OCI-LY3 (cell line): Measurements from ENCODE around the gene LHPP.

Experiments used
- H2AFZ ChIP-seq: fragments of 200-600, 300-600 bp; shearing (Covaris generic); 2 replicates; pipeline ENCODE4 v1.6.0; 2014; ENCODE audit warnings: antibody characterized with exemption, low read depth, low read length
- H3K27ac ChIP-seq: fragments of 200-600, 300-600 bp; sonication (generic); 2 replicates; pipeline ENCODE4 v1.5.1; 2014; ENCODE audit warnings: mild to moderate bottlenecking, low read length, moderate library complexity, mixed read lengths
- H3K27me3 ChIP-seq: fragments of 200-600, 300-600 bp; sonication (generic); 2 replicates; pipeline ENCODE4 v1.6.1; 2014; ENCODE audit warnings: low read depth, low read length, mixed read lengths
- H3K36me3 ChIP-seq: fragments of 200-600, 300-600 bp; sonication (generic); replicated peaks from 2 replicates; pipeline ENCODE3; 2014; ENCODE audit warnings: low read depth, low read length, mixed read lengths
- H3K4me1 ChIP-seq: fragments of 300-600, 200-600 bp; sonication (generic); 2 replicates; pipeline ENCODE4 v1.6.1; 2014; ENCODE audit warnings: low read length, mixed read lengths
- H3K4me2 ChIP-seq: fragments of 200-600, 300-600 bp; sonication (generic); 2 replicates; pipeline ENCODE4 v1.6.1; 2014; ENCODE audit warnings: low read length, mixed read lengths
- H3K4me3 ChIP-seq: fragments of 300-600, 200-600 bp; sonication (generic); 2 replicates; pipeline ENCODE4 v1.5.1; 2014; ENCODE audit warnings: antibody characterized with exemption, mild to moderate bottlenecking, low read length, moderate library complexity
- H3K79me2 ChIP-seq: fragments of 300-600, 200-600 bp; shearing (Covaris generic); 2 replicates; pipeline ENCODE4 v1.6.1; 2014; ENCODE audit warnings: mild to moderate bottlenecking, low read length, mixed read lengths
- H3K9ac ChIP-seq: fragments of 300-600, 200-600 bp; shearing (Covaris generic); 2 replicates; pipeline ENCODE4 v1.6.0; 2014; ENCODE audit warnings: mild to moderate bottlenecking, low read length, moderate library complexity
- H3K9me3 ChIP-seq: fragments of 200-600, 300-600 bp; shearing (Covaris generic); 2 replicates; pipeline ENCODE4 v1.6.1; 2014; ENCODE audit warnings: low read length, mixed read lengths; ENCODE audit not compliant: insufficient read depth
- H4K20me1 ChIP-seq: fragments of 200-600, 300-600 bp; sonication (generic); 2 replicates; pipeline ENCODE4 v1.6.1; 2016; ENCODE audit warnings: low read length, mixed read lengths; ENCODE audit not compliant: insufficient read depth
- EZH2phosphoT487 ChIP-seq: fragments of 200-600 bp; shearing (Covaris generic); IDR thresholded peaks from 2 replicates; pipeline ENCODE4 v1.6.1; 2018; ENCODE audit warnings: antibody characterized with exemption, mixed run types, low read depth
- TF ChIP-seq, protein P1 (sequence below): fragments of 200-600, 300-600 bp; sonication (generic); IDR thresholded peaks from 2 replicates; pipeline ENCODE4 v1.5.1; 2014; ENCODE audit warnings: antibody characterized with exemption, low read length, low read depth

LHPP gene

DNA sequence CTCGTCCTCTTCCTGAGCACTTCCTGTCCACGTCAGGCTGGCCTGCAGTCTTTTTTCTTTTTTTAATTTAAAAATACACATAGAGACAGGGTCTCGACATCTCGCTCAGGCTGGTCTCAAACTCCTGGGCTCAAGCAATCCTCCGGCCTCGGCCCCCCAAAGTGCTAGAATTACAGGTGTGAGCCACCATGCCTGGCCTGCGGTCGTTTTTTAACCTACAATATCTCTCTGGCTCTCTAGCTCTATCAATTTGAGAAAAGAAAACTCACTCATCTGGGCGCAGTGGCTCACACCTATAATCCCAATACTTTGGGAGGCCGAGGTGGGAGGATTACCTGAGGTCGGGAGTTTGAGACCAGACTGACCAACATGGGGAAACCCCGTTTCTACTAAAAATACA, 38.9 kb upstream of the LHPP start:
- TF ChIP-seq, protein P1, sequence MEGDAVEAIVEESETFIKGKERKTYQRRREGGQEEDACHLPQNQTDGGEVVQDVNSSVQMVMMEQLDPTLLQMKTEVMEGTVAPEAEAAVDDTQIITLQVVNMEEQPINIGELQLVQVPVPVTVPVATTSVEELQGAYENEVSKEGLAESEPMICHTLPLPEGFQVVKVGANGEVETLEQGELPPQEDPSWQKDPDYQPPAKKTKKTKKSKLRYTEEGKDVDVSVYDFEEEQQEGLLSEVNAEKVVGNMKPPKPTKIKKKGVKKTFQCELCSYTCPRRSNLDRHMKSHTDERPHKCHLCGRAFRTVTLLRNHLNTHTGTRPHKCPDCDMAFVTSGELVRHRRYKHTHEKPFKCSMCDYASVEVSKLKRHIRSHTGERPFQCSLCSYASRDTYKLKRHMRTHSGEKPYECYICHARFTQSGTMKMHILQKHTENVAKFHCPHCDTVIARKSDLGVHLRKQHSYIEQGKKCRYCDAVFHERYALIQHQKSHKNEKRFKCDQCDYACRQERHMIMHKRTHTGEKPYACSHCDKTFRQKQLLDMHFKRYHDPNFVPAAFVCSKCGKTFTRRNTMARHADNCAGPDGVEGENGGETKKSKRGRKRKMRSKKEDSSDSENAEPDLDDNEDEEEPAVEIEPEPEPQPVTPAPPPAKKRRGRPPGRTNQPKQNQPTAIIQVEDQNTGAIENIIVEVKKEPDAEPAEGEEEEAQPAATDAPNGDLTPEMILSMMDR = no peak
- no peak for TF ChIP-seq EZH2phosphoT487
- H2AFZ ChIP-seq = no peak overlapping the region

DNA sequence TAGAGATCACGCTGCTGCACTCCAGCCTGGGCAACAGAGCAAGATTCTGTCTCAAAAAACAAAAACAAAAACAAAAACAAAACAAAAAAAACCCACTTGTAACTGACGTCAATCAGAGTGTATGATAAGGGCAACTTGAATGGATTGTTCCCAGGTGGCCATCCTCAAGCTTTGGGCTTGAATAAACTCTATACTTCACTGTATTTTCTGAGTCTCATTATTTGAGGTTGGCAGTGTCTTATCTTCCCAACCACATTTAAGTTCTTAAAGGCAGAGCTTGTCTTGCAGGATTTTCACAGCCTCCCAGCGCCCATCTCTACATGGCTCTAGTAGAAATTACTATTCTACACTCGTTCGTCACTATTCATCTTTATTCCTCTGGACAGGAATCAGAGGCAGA, 37.8 kb upstream of the LHPP start:
- H4K20me1 ChIP-seq = no peaks in the 10 kb centered on the region
- no peak overlapping the region for H3K27ac ChIP-seq
- H3K36me3 ChIP-seq = no peaks in the 10 kb centered on the region
- no peak for TF ChIP-seq EZH2phosphoT487
- TF ChIP-seq, protein P1 = no peak
- H3K4me1 ChIP-seq = peaks cover 4% of the 10 kb centered on the region
- H3K9ac ChIP-seq = no peak overlapping the region
- H3K79me2 ChIP-seq = no peaks in the 10 kb centered on the region
- no peak overlapping the region for H2AFZ ChIP-seq
- no peak overlapping the region for H3K4me2 ChIP-seq
- no peaks in the 10 kb centered on the region for H3K9me3 ChIP-seq
- no peak overlapping the region for H3K4me3 ChIP-seq
- peaks cover 18% of the 10 kb centered on the region for H3K27me3 ChIP-seq

More for the DNA sequence above, 38.9 kb upstream of the LHPP start:
- H3K9ac ChIP-seq = no peak overlapping the region
- no peaks in the 10 kb centered on the region for H3K79me2 ChIP-seq
- H3K36me3 ChIP-seq = no peaks in the 10 kb centered on the region
- H3K27ac ChIP-seq = no peak overlapping the region
- H3K4me2 ChIP-seq = no peak overlapping the region
- no peaks in the 10 kb centered on the region for H3K9me3 ChIP-seq
- H3K4me3 ChIP-seq = no peak overlapping the region
- no peaks in the 10 kb centered on the region for H4K20me1 ChIP-seq
- peaks cover 14% of the 10 kb centered on the region for H3K27me3 ChIP-seq
- H3K4me1 ChIP-seq = peaks cover 4% of the 10 kb centered on the region

- no peak overlapping the region for H3K9ac ChIP-seq
- H3K9me3 ChIP-seq = no peaks in the 10 kb centered on the region
- no peaks in the 10 kb centered on the region for H3K4me1 ChIP-seq
- H3K4me3 ChIP-seq = no peak overlapping the region
- TF ChIP-seq, protein P1 = no peak
- no peak for TF ChIP-seq EZH2phosphoT487
- H3K36me3 ChIP-seq = no peaks in the 10 kb centered on the region
- no peak overlapping the region for H3K4me2 ChIP-seq
- no peaks in the 10 kb centered on the region for H3K79me2 ChIP-seq
- H3K27ac ChIP-seq = no peak overlapping the region
- no peak overlapping the region for H2AFZ ChIP-seq
- peaks cover 18% of the 10 kb centered on the region for H3K27me3 ChIP-seq
- no peaks in the 10 kb centered on the region for H4K20me1 ChIP-seq
Measured at GRCh38 chr10:124425227-124425962, 36.2 kb upstream of the LHPP start.

DNA sequence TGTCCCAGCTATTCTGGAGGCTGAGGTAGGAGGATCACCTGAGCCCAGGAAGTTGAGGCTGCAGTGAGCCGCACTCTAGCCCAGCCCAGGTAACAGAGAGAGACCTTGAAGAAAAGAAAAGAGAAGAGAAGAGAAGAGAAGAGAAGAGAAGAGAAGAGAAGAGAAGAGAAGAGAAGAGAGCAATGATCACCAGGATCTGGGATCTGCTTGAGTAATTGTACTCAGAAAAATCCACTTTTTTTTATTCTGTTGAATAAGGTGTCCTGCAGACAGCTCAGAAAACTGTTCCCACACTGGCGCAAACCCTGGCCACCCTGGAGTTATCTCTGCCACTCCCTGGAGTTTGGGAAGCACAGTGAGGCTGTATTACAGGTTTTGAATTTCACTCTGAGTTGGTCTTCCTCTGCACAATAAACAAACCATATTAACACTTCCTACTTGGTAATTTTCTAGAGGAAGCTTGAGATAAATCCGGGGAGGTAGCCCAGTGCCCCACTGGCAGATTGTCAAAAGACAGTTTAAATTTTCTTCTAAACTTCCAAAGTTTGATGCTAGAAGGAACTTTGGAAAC, 33.3 kb upstream of the LHPP start:
- Histone ChIP-seq H3K9me3 (no peaks in the 10 kb centered on the region), H4K20me1 (no peaks in the 10 kb centered on the region), H3K9ac (no peak overlapping the region), H3K27ac (no peak overlapping the region), H3K36me3 (no peaks in the 10 kb centered on the region), H3K4me1 (no peaks in the 10 kb centered on the region), H3K4me2 (no peak overlapping the region), H3K4me3 (no peak overlapping the region), H2AFZ (no peak overlapping the region), H3K27me3 (peaks cover 14% of the 10 kb centered on the region; the same call in 1 of the 2 replicates), H3K79me2 (no peaks in the 10 kb centered on the region)
- TF ChIP-seq, protein P1 = no peak
- no peak for TF ChIP-seq EZH2phosphoT487
